Neural progenitor cell (in vitro differentiated cells): ENCODE results near the gene RAB23. TPM values are rescaled to one million over a fixed set of nuclear protein-coding genes. Genes with fewer than 3 reads are reported as not detected.

Experiments
- DNase-seq: peaks from one replicate; pipeline ENCODE4 v3.0.0-alpha.2; 2016; ENCODE audit warnings: low spot score
- H2AFZ ChIP-seq: fragments of 200-600 bp; sonication (generic); replicated peaks from 2 replicates; pipeline ENCODE4 v1.6.1; 2016; ENCODE audit warnings: antibody characterized with exemption
- H3F3A ChIP-seq: fragments of 200-600 bp; sonication (generic); 2 replicates; pipeline ENCODE4 v1.6.1; 2016; ENCODE audit warnings: antibody characterized with exemption, low read depth
- H3K27ac ChIP-seq: fragments of 200-600 bp; sonication (generic); 2 replicates; pipeline ENCODE4 v1.5.1; 2016; ENCODE audit warnings: mild to moderate bottlenecking
- H3K27me3 ChIP-seq: fragments of 200-600 bp; sonication (generic); 2 replicates; pipeline ENCODE4 v1.6.1; 2016; ENCODE audit warnings: mild to moderate bottlenecking, moderate library complexity
- H3K36me3 ChIP-seq: fragments of 200-600 bp; sonication (generic); 2 replicates; pipeline ENCODE4 v1.5.1; 2016
- H3K4me1 ChIP-seq: fragments of 200-600 bp; sonication (generic); 2 replicates; pipeline ENCODE4 v1.6.1; 2016; ENCODE audit warnings: mixed run types
- H3K4me2 ChIP-seq: fragments of 200-600 bp; sonication (generic); 2 replicates; pipeline ENCODE4 v1.6.1; 2016
- H3K4me3 ChIP-seq: fragments of 200-600 bp; sonication (generic); 2 replicates; pipeline ENCODE4 v1.5.1; 2016
- H3K79me2 ChIP-seq: fragments of 200-600 bp; sonication (generic); 2 replicates; pipeline ENCODE4 v1.6.1; 2016; ENCODE audit warnings: low read depth
- H3K9ac ChIP-seq: fragments of 200-600 bp; sonication (generic); 2 replicates; pipeline ENCODE4 v1.6.1; 2016
- H3K9me3 ChIP-seq: fragments of 200-600 bp; sonication (generic); 2 replicates; pipeline ENCODE4 v1.5.1; 2016; ENCODE audit warnings: low read depth
- H4K20me1 ChIP-seq: fragments of 200-600 bp; sonication (generic); 2 replicates; pipeline ENCODE4 v1.6.1; 2016; ENCODE audit warnings: low read depth
- H3K27ac Mint-ChIP-seq: 3 replicates; pipeline ENCODE4 v1.8.0; 2021; ENCODE audit warnings: mixed read lengths
- H3K27me3 Mint-ChIP-seq: 2 replicates; pipeline ENCODE4 v1.8.0; 2022; ENCODE audit warnings: low read depth, mild to moderate bottlenecking, inconsistent platforms, moderate library complexity, mixed read lengths; ENCODE audit not compliant: insufficient read depth
- H3K36me3 Mint-ChIP-seq: 3 replicates; pipeline ENCODE4 v1.8.0; 2021; ENCODE audit warnings: mixed read lengths
- H3K4me1 Mint-ChIP-seq: 3 replicates; pipeline ENCODE4 v1.8.0; 2021; ENCODE audit warnings: mixed read lengths
- H3K4me3 Mint-ChIP-seq: 3 replicates; pipeline ENCODE4 v1.8.0; 2021; ENCODE audit warnings: mild to moderate bottlenecking, moderate library complexity, mixed read lengths
- H3K9me3 Mint-ChIP-seq: 3 replicates; pipeline ENCODE4 v1.8.0; 2020; ENCODE audit warnings: mixed read lengths
- CTCF ChIP-seq: fragments of 200-600 bp; sonication (generic); IDR thresholded peaks from 2 replicates; pipeline ENCODE4 v1.5.1; 2017; ENCODE audit warnings: antibody characterized with exemption, mild to moderate bottlenecking
- EZH2 ChIP-seq: fragments of 200-600 bp; sonication (generic); IDR thresholded peaks from 2 replicates; pipeline ENCODE4 v1.6.1; 2017; ENCODE audit warnings: antibody characterized with exemption, mild to moderate bottlenecking, moderate library complexity
- EZH2phosphoT487 ChIP-seq: fragments of 200-600 bp; sonication (generic); IDR thresholded peaks from 2 replicates; pipeline ENCODE4 v1.6.1; 2017; ENCODE audit warnings: antibody characterized with exemption
- total RNA-seq: library from RNA; depleted of rRNA; stranded (reverse); fragments of >200 nt; gene quantifications from 2 replicates; pipeline ENCODE4 v1.2.3, GENCODE V29; 2015; ENCODE audit warnings: low replicate concordance

RAB23 gene
- total RNA-seq, 1 donor from 2014 or later: 43.7 TPM

GRCh38 chr6:57252975-57253374, 30.9 kb upstream of the RAB23 start:
- H3K4me1 Mint-ChIP-seq: peaks cover 15% of the 10 kb centered on the region
- no peaks in the 10 kb centered on the region for H3K9me3 ChIP-seq
- no peaks in the 10 kb centered on the region for H4K20me1 ChIP-seq
- no peak overlapping the region for H3K27ac ChIP-seq
- no peak overlapping the region for H3K9ac ChIP-seq
- no peaks in the 10 kb centered on the region for H3K27me3 ChIP-seq
- peaks cover 22% of the 10 kb centered on the region for H3K4me1 ChIP-seq
- no peaks in the 10 kb centered on the region for H3K79me2 ChIP-seq
- no peak overlapping the region for H3K27ac Mint-ChIP-seq
- H3K27me3 Mint-ChIP-seq: peaks cover 4% of the 10 kb centered on the region
- DNase-seq: no peak
- no peaks in the 10 kb centered on the region for H3K36me3 ChIP-seq
- no peaks in the 10 kb centered on the region for H3K9me3 Mint-ChIP-seq
- H3K4me3 Mint-ChIP-seq: no peak overlapping the region
- peak overlapping the region; percentile 68 for H2AFZ ChIP-seq
- no peak overlapping the region for H3K4me2 ChIP-seq
- H3F3A ChIP-seq: no peaks in the 10 kb centered on the region
- H3K36me3 Mint-ChIP-seq: no peaks in the 10 kb centered on the region
- no peak overlapping the region for H3K4me3 ChIP-seq
- TF ChIP-seq CTCF (no peak), EZH2phosphoT487 (no peak), EZH2 (no peak)

- Histone ChIP-seq H3K4me2 (no peak overlapping the region), H3K9ac (no peak overlapping the region), H4K20me1 (no peaks in the 10 kb centered on the region), H3K36me3 (no peaks in the 10 kb centered on the region), H3K4me3 (no peak overlapping the region), H2AFZ (no peak overlapping the region), H3K79me2 (no peaks in the 10 kb centered on the region), H3K27ac (no peak overlapping the region), H3K9me3 (no peaks in the 10 kb centered on the region), H3F3A (no peaks in the 10 kb centered on the region), H3K4me1 (peaks cover 22% of the 10 kb centered on the region), H3K27me3 (no peaks in the 10 kb centered on the region)
- H3K4me1 Mint-ChIP-seq: peaks cover 15% of the 10 kb centered on the region
- H3K27ac Mint-ChIP-seq: no peak overlapping the region
- H3K27me3 Mint-ChIP-seq: peaks cover 4% of the 10 kb centered on the region
- DNase-seq: no peak
- H3K4me3 Mint-ChIP-seq: no peak overlapping the region
- H3K9me3 Mint-ChIP-seq: no peaks in the 10 kb centered on the region
- no peaks in the 10 kb centered on the region for H3K36me3 Mint-ChIP-seq
- TF ChIP-seq EZH2phosphoT487: no peak
- no peak for TF ChIP-seq CTCF
- no peak for TF ChIP-seq EZH2
These were observed 30.0 kb upstream of the RAB23 start for GRCh38 chr6:57252137-57252536.

- TF ChIP-seq EZH2: no peak
- TF ChIP-seq EZH2phosphoT487: no peak
- no peak for TF ChIP-seq CTCF
- Mint-ChIP-seq H3K27ac (no peak overlapping the region), H3K4me1 (peaks cover 13% of the 10 kb centered on the region), H3K27me3 (peaks cover 7% of the 10 kb centered on the region), H3K36me3 (no peaks in the 10 kb centered on the region), H3K4me3 (no peak overlapping the region), H3K9me3 (no peaks in the 10 kb centered on the region)
- Histone ChIP-seq H3K9me3 (no peaks in the 10 kb centered on the region), H3K4me1 (peaks cover 22% of the 10 kb centered on the region), H4K20me1 (no peaks in the 10 kb centered on the region), H3K4me2 (no peak overlapping the region), H3K27ac (no peak overlapping the region), H3K4me3 (no peak overlapping the region), H3K9ac (no peak overlapping the region), H3K27me3 (no peaks in the 10 kb centered on the region), H3K36me3 (no peaks in the 10 kb centered on the region), H2AFZ (no peak overlapping the region), H3F3A (no peaks in the 10 kb centered on the region), H3K79me2 (no peaks in the 10 kb centered on the region)
- DNase-seq: no peak
These were observed 28.2 kb upstream of the RAB23 start for GRCh38 chr6:57250348-57250747.
